ENCODE results near the gene ZC3HAV1.

DNA sequence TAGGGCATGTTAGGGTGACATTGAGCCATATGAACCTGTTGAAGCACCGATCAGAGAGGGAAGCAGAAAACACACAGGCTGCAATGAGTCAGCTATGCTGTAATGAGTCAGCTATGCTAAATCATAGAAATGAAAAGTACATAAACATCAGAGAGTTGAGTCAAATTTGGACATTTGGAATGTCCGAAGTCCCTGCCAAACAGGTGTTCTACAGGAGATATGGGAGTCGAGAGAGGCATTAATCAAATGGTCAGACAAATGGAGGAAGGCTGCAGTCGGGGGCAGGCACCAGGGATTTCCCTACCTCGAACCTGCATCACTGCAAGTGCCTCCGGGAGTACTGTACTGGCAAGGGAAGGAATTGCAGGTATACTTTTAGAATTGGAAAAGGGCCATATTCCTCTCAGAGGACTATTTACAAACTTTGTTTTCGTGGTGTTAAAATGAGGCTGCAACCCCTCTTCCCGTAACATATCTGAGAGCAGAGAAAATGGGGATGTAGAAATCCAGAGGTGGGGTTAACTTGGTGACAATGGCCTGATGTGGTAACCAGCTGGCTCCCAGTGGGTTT is 8.8 kb upstream of the ZC3HAV1 start:
- TF ChIP-seq, protein P1, sequence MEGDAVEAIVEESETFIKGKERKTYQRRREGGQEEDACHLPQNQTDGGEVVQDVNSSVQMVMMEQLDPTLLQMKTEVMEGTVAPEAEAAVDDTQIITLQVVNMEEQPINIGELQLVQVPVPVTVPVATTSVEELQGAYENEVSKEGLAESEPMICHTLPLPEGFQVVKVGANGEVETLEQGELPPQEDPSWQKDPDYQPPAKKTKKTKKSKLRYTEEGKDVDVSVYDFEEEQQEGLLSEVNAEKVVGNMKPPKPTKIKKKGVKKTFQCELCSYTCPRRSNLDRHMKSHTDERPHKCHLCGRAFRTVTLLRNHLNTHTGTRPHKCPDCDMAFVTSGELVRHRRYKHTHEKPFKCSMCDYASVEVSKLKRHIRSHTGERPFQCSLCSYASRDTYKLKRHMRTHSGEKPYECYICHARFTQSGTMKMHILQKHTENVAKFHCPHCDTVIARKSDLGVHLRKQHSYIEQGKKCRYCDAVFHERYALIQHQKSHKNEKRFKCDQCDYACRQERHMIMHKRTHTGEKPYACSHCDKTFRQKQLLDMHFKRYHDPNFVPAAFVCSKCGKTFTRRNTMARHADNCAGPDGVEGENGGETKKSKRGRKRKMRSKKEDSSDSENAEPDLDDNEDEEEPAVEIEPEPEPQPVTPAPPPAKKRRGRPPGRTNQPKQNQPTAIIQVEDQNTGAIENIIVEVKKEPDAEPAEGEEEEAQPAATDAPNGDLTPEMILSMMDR (conservative IDR thresholded peaks at IDR 0.05; ENCODE audit: low read length): no peak
- TF ChIP-seq EZH2phosphoT487 (IDR thresholded peaks at IDR 0.05; ENCODE audit: borderline replicate concordance, low read depth, low read length): no peak

All from OCI-LY7 (cell line).